IMR-90 (cell line): ENCODE results near the gene MAP2K5. TPM values are rescaled to one million over a fixed set of nuclear protein-coding genes. Genes with fewer than 3 reads are reported as not detected.

ENCODE experiments used
- ATAC-seq: fragments of 200-7000 bp; cut with Tn5 transposase; 2 replicates; pipeline ENCODE4 v1.9.1; 2020; ENCODE audit warnings: low read depth, mild to moderate bottlenecking, moderate library complexity
- BruUV-seq: library from RNA; stranded (reverse); fragments of 400-500 nt; replicated peaks from 2 replicates; lab custom pipeline; 2021; lab: Mats Ljungman, UMichigan
- CTCF ChIA-PET: fragments of 300-600 bp; formaldehyde crosslinking; extraction: SDS; loops from one replicate; lab custom pipeline; 2021; ENCODE audit warnings: antibody characterized with exemption; lab: Yijun Ruan, JAX
- POLR2A ChIA-PET: fragments of 300-600 bp; sonication (Branson Sonifier 250); formaldehyde crosslinking; loops from one replicate; lab custom pipeline; 2022; ENCODE audit warnings: antibody characterized with exemption; ENCODE audit not compliant: unreplicated experiment; lab: Charles Lee
- DNase-seq: peaks from one replicate; pipeline ENCODE4 v3.0.0; 2013
- H2AFZ ChIP-seq: replicated peaks from 2 replicates; pipeline ENCODE3; 2013; ENCODE audit warnings: low read length, mild to moderate bottlenecking; ENCODE audit not compliant: poor library complexity
- H2AK5ac ChIP-seq: 2 replicates; pipeline ENCODE4 v1.6.1; 2013; ENCODE audit warnings: low read depth, low read length, inconsistent platforms
- H2AK9ac ChIP-seq: replicated peaks from 2 replicates; pipeline ENCODE3; 2013; ENCODE audit warnings: mild to moderate bottlenecking, low read depth, low read length, moderate library complexity; ENCODE audit not compliant: poor library complexity
- H2BK120ac ChIP-seq: 2 replicates; pipeline ENCODE4 v1.6.1; 2013; ENCODE audit warnings: low read depth, low read length, inconsistent platforms
- H2BK15ac ChIP-seq: 3 replicates; pipeline ENCODE4 v1.6.1; 2013; ENCODE audit warnings: low read depth, low read length, inconsistent platforms
- H2BK20ac ChIP-seq: 2 replicates; pipeline ENCODE4 v1.6.1; 2013; ENCODE audit warnings: low read depth, mild to moderate bottlenecking, inconsistent platforms, low read length, moderate library complexity
- H2BK5ac ChIP-seq: 2 replicates; pipeline ENCODE4 v1.6.1; 2013; ENCODE audit warnings: mild to moderate bottlenecking, low read depth, low read length, inconsistent platforms; ENCODE audit not compliant: poor library complexity, severe bottlenecking
- H3K14ac ChIP-seq: replicated peaks from 2 replicates; pipeline ENCODE4 v1.6.1; 2013; ENCODE audit warnings: low read depth, low read length, inconsistent platforms
- H3K18ac ChIP-seq: 2 replicates; pipeline ENCODE4 v1.6.1; 2013; ENCODE audit warnings: low read depth, low read length, control low read depth
- H3K23ac ChIP-seq: 2 replicates; pipeline ENCODE4 v1.6.1; 2013; ENCODE audit warnings: low read depth, low read length, inconsistent platforms
- H3K27ac ChIP-seq: 2 replicates; pipeline ENCODE4 v1.5.1; 2013; ENCODE audit warnings: mild to moderate bottlenecking, control low read depth, low read length; ENCODE audit not compliant: insufficient read depth
- H3K27me3 ChIP-seq: 2 replicates; pipeline ENCODE4 v1.6.1; 2013; ENCODE audit warnings: low read length; ENCODE audit not compliant: control insufficient read depth, insufficient read depth
- H3K36me3 ChIP-seq: 2 replicates; pipeline ENCODE4 v1.6.1; 2013; ENCODE audit warnings: low read length, mixed read lengths; ENCODE audit not compliant: control insufficient read depth, insufficient read depth
- H3K4ac ChIP-seq: 2 replicates; pipeline ENCODE4 v1.6.1; 2013; ENCODE audit warnings: low read depth, low read length, inconsistent platforms
- H3K4me1 ChIP-seq: 2 replicates; pipeline ENCODE4 v1.6.1; 2013; ENCODE audit warnings: low read length, mixed read lengths; ENCODE audit not compliant: control insufficient read depth, insufficient read depth
- H3K4me2 ChIP-seq: 2 replicates; pipeline ENCODE4 v1.6.1; 2013; ENCODE audit warnings: low read depth, mild to moderate bottlenecking, control low read depth, low read length, moderate library complexity
- H3K4me3 ChIP-seq: 2 replicates; pipeline ENCODE4 v1.5.1; 2013; ENCODE audit warnings: low read depth, mild to moderate bottlenecking, control low read depth, low read length, moderate library complexity; ENCODE audit not compliant: insufficient read depth
- H3K56ac ChIP-seq: 2 replicates; pipeline ENCODE4 v1.6.1; 2013; ENCODE audit warnings: low read length, inconsistent platforms; ENCODE audit not compliant: insufficient read depth; ENCODE audit errors: extremely low read depth
- H3K79me1 ChIP-seq, 2 experiments: 2 replicates each; pipeline ENCODE4 v1.6.1; 2013; ENCODE audit warnings: low read length in 2 of 2, inconsistent platforms in 1 of 2, low read depth in 1 of 2
- H3K9ac ChIP-seq: 2 replicates; pipeline ENCODE4 v1.6.1; 2013; ENCODE audit warnings: low read depth, low read length, control low read depth
- H3K9me1 ChIP-seq: 2 replicates; pipeline ENCODE4 v1.6.1; 2013; ENCODE audit warnings: low read length, inconsistent platforms; ENCODE audit not compliant: insufficient read depth
- H3K9me3 ChIP-seq: 2 replicates; pipeline ENCODE4 v1.6.1; 2013; ENCODE audit warnings: low read length; ENCODE audit not compliant: control insufficient read depth, insufficient read depth
- H4K20me1 ChIP-seq: 2 replicates; pipeline ENCODE4 v1.6.1; 2013; ENCODE audit warnings: low read length, inconsistent platforms; ENCODE audit not compliant: insufficient read depth
- H4K5ac ChIP-seq: 2 replicates; pipeline ENCODE4 v1.6.1; 2013; ENCODE audit warnings: mild to moderate bottlenecking, low read depth, low read length, control low read depth
- H4K8ac ChIP-seq, 2 experiments: 2 replicates each; pipeline ENCODE4 v1.6.1; 2013; ENCODE audit warnings: low read depth in 2 of 2, low read length in 2 of 2, control low read depth in 1 of 2, inconsistent platforms in 1 of 2
- H4K91ac ChIP-seq: 2 replicates; pipeline ENCODE4 v1.6.1; 2013; ENCODE audit warnings: low read depth, low read length, inconsistent platforms; ENCODE audit not compliant: insufficient read depth
- BHLHE40 ChIP-seq: fragments of 150-350 bp; IDR thresholded peaks from 2 replicates; pipeline ENCODE4 v1.6.1; 2016; ENCODE audit warnings: mild to moderate bottlenecking, low read depth, low read length
- CEBPB ChIP-seq: IDR thresholded peaks from 2 replicates; pipeline ENCODE4 v1.6.1; 2012; ENCODE audit warnings: low read depth, low read length, improper control_type of control experiment
- MXI1 ChIP-seq: IDR thresholded peaks from 2 replicates; pipeline ENCODE4 v1.6.1; 2012; ENCODE audit warnings: low read depth, mild to moderate bottlenecking, low read length, moderate library complexity, borderline replicate concordance
- NFE2L2 ChIP-seq: fragments of 150-350 bp; IDR thresholded peaks from 2 replicates; pipeline ENCODE4 v1.6.1; 2016; ENCODE audit warnings: low read depth, mild to moderate bottlenecking, low read length
- RAD21 ChIP-seq: IDR thresholded peaks from 2 replicates; pipeline ENCODE4 v1.6.1; 2012; ENCODE audit warnings: low read length, improper control_type of control experiment
- RCOR1 ChIP-seq: IDR thresholded peaks from 2 replicates; pipeline ENCODE4 v1.6.1; 2012; ENCODE audit warnings: mild to moderate bottlenecking, low read length, improper control_type of control experiment; ENCODE audit not compliant: insufficient replicate concordance
- RFX5 ChIP-seq: IDR thresholded peaks from 2 replicates; pipeline ENCODE4 v1.8.0; 2012; ENCODE audit warnings: low read depth, mild to moderate bottlenecking, low read length, moderate library complexity
- WGBS, 2 experiments: methylation state at CpG; one replicate each; pipeline versions ENCODE4 v1.1.5 to v1.1.7; 2013; ENCODE audit warnings: missing lambda C conversion rate in 2 of 2; ENCODE audit not compliant: insufficient read length in 1 of 2; ENCODE audit errors: extremely low coverage in 2 of 2; 5-methylcytosine and 5-hydroxymethylcytosine counted together
- dilution Hi-C: fragments of 300-500 bp; cut with HindIII; formaldehyde crosslinking; loops from one replicate; pipeline ENCODE4 v1.14.3; 2018; ENCODE audit warnings: low sequenced_read_pairs; ENCODE audit not compliant: unreplicated experiment
- in situ Hi-C: fragments of 300-500 bp; cut with MboI; formaldehyde crosslinking; loops from 3 replicates; pipeline ENCODE4 v1.14.3; 2019; ENCODE audit warnings: low sequenced_read_pairs, inconsistent platforms, mixed read lengths
- intact Hi-C: fragments of 100-400 bp; cut with micrococcal nuclease; formaldehyde crosslinking; loops from 2 replicates; pipeline ENCODE4 v1.10.0; 2022
- polyA plus RNA-seq, 3 experiments: library from polyadenylated mRNA; depleted of rRNA; stranded (reverse); fragments of >200 nt; gene quantifications; 2 replicates each; pipeline ENCODE4 v1.2.3, GENCODE V29; 2012; ENCODE audit warnings: low replicate concordance in 1 of 3
- total RNA-seq: library from RNA; depleted of rRNA; stranded (reverse); fragments of >200 nt; gene quantifications from 2 replicates; pipeline ENCODE4 v1.2.3, GENCODE V29; 2012
- TF ChIP-seq, protein P1 (sequence below): fragments of 150-350 bp; IDR thresholded peaks from 2 replicates; pipeline ENCODE4 v1.6.1; 2016; ENCODE audit warnings: low read depth, mild to moderate bottlenecking, low read length, moderate library complexity, borderline replicate concordance
- TF ChIP-seq, protein P2 (sequence below): fragments of 150-350 bp; IDR thresholded peaks from 2 replicates; pipeline ENCODE4 v1.6.1; 2017; ENCODE audit warnings: mild to moderate bottlenecking, antibody characterized with exemption, low read length, low read depth

MAP2K5 gene
- total and polyA plus RNA-seq, 2 of the 4 experiments (the other 2 are of a cell fraction): 1.6 to 6.1 TPM

DNA sequence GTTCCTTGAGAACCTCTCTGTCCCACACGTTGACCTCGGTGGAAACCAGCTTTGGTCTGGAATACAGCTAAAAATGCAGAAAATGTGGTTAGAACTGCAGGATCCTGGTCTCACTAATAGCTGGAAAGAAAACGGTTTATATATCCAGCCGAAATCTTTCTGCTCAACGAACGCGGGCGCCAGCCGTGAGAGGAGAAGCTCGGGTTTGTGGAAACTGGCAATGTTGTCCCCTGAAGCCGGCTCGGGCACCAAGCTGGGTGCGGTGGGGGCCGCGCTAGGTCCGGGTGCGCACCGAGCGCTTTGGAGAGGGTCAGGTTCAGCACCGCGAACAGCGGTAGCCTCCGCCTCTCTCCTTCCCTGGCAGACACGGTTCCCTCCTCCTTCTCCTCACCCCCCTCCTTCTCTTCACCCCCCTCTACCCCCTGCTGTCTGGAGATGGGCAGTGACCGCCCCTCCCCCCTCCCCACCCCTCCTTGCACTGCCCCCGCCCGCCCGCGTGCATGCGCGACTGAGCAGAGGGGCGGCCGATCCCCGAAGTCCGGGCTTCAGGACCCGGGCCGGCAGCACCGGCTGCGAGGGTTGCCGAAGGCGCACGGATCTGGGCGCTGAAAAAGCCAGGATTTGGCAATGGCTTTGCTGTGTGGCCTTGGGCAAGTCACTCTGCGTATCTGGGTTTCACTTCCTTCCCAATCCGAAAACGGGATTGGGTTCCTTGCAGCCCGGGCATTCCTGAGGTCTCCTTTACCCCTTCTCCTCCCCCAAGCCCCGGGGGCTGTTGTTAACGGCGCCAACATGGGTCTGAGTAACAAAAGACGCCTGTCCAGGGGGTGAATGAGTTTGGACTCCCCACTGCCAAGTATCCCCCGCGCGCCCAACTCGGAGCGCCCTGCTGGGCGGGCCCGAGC is 282.7 kb downstream of the MAP2K5 start, which contains the start of gene SKOR1:
Gene SKOR1, plus strand, starts transcription at position 534 of the 905 bp plus-strand sequence. Its CDS starts 94 bp downstream, at position 628.
- Histone ChIP-seq H3K23ac (peak within 1 kb of the TSS; percentile 51; the same call in 1 of the 2 replicates), H2BK20ac (no peak within 1 kb of the TSS), H2AFZ (peak within 1 kb of the TSS; percentile 49), H3K4me2 (peak within 1 kb of the TSS; percentile 78), H3K27me3 (peaks cover 94% of the 10 kb centered on the region), H3K4me3 (no peak within 1 kb of the TSS), H2BK120ac (no peak within 1 kb of the TSS), H3K4me1 (peaks cover 3% of the 10 kb centered on the region; the same call in 1 of the 2 replicates), H3K56ac (no peak within 1 kb of the TSS), H3K9me3 (peaks cover 17% of the 10 kb centered on the region), H4K91ac (no peak within 1 kb of the TSS), H2BK5ac (no peak within 1 kb of the TSS), H3K9ac (no peak within 1 kb of the TSS), H3K36me3 (no peaks in the 10 kb centered on the region), H4K5ac (no peak within 1 kb of the TSS), H2AK9ac (no peak within 1 kb of the TSS), H3K27ac (no peak within 1 kb of the TSS), H3K14ac (no peak within 1 kb of the TSS), H3K4ac (no peak within 1 kb of the TSS), H2AK5ac (no peak within 1 kb of the TSS), H3K79me1 (no peaks in the 10 kb centered on the region), H4K8ac (no peak within 1 kb of the TSS), H3K9me1 (no peaks in the 10 kb centered on the region; the same call in 1 of the 2 replicates), H2BK15ac (no peak within 1 kb of the TSS), H4K20me1 (peaks cover 31% of the 10 kb centered on the region), H3K18ac (no peak within 1 kb of the TSS)
- in situ Hi-C loops (no loop called here), intact Hi-C loops (no loop called here), dilution Hi-C loops (no loop called here)
- peak; percentile 37 for DNase-seq
- CTCF ChIA-PET: interaction anchor here (1.0 kb wide), 1 partner anchor 324 kb away, joined by 4 read pairs; no protein-coding TSS in a partner anchor
- no peak for TF ChIP-seq RFX5
- TF ChIP-seq, protein P1, sequence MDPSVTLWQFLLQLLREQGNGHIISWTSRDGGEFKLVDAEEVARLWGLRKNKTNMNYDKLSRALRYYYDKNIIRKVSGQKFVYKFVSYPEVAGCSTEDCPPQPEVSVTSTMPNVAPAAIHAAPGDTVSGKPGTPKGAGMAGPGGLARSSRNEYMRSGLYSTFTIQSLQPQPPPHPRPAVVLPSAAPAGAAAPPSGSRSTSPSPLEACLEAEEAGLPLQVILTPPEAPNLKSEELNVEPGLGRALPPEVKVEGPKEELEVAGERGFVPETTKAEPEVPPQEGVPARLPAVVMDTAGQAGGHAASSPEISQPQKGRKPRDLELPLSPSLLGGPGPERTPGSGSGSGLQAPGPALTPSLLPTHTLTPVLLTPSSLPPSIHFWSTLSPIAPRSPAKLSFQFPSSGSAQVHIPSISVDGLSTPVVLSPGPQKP: no peak
- no peak for TF ChIP-seq BHLHE40
- no peak for TF ChIP-seq RCOR1
- no peak for TF ChIP-seq CEBPB
- no peak for TF ChIP-seq NFE2L2
- no peak for TF ChIP-seq RAD21
- TF ChIP-seq, protein P2, sequence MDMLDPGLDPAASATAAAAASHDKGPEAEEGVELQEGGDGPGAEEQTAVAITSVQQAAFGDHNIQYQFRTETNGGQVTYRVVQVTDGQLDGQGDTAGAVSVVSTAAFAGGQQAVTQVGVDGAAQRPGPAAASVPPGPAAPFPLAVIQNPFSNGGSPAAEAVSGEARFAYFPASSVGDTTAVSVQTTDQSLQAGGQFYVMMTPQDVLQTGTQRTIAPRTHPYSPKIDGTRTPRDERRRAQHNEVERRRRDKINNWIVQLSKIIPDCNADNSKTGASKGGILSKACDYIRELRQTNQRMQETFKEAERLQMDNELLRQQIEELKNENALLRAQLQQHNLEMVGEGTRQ: no peak
- no peak for TF ChIP-seq MXI1
- WGBS, 2 experiments: 0% methylated on average over 13 of the region's 58 CpGs; no CpG with 5 or more reads in 1 of the 2 experiments
- peak; percentile 61 for ATAC-seq
- no TSS peak for BruUV-seq
- POLR2A ChIA-PET: no interaction called here
